Spleen (tissue), 11 donors: ENCODE measurements around the gene FAM240A. TPM values are rescaled to one million over a fixed set of nuclear protein-coding genes. Genes with fewer than 3 reads are reported as not detected.
"Not testable (repeated sequence)": the region's sequence is repeated elsewhere in the genome, so short reads cannot be mapped to it uniquely, and the experiment has no call there.

ENCODE experiments used
- DNase-seq: peaks from one replicate; pipeline ENCODE4 v3.0.0-alpha.2; 2020
- H3K27ac ChIP-seq, 8 donors: fragments of 200-600 bp; sonication (generic) in 7 of 8; 1 replicate in 4 of 8; 2 replicates in 4 of 8; pipeline versions ENCODE4 v1.5.0 to v1.8.0; 2016 to 2021; ENCODE audit warnings: inconsistent platforms in 4 of 8, mild to moderate bottlenecking in 4 of 8, moderate library complexity in 1 of 8
- H3K27me3 ChIP-seq, 7 donors: fragments of 200-600 bp; sonication (generic) in 6 of 7; replicated peaks in 1 of 7; 1 replicate in 4 of 7; 2 replicates in 3 of 7; pipeline versions ENCODE4 v1.5.0 to v1.8.0; 2016 to 2021; ENCODE audit warnings: inconsistent platforms in 3 of 7, mild to moderate bottlenecking in 1 of 7
- H3K36me3 ChIP-seq, 6 donors: fragments of 200-600 bp; sonication (generic) in 5 of 6; 1 replicate in 4 of 6; 2 replicates in 2 of 6; pipeline versions ENCODE4 v1.5.0 to v1.8.0; 2016 to 2021; ENCODE audit warnings: inconsistent platforms in 2 of 6
- H3K4me1 ChIP-seq, 6 donors: fragments of 200-600 bp; sonication (generic) in 5 of 6; 1 replicate in 3 of 6; 2 replicates in 3 of 6; pipeline versions ENCODE4 v1.5.0 to v1.8.0; 2016 to 2021; ENCODE audit warnings: inconsistent platforms in 3 of 6
- H3K4me3 ChIP-seq, 8 donors: fragments of 200-600 bp; sonication (generic) in 7 of 8; 1 replicate in 4 of 8; 2 replicates in 4 of 8; pipeline versions ENCODE4 v1.5.0 to v1.8.0; 2016 to 2021; ENCODE audit warnings: inconsistent platforms in 4 of 8, mild to moderate bottlenecking in 4 of 8, moderate library complexity in 2 of 8
- H3K9me3 ChIP-seq, 8 donors: fragments of 200-600 bp; sonication (generic) in 7 of 8; 1 replicate in 4 of 8; 2 replicates in 4 of 8; pipeline versions ENCODE4 v1.5.0 to v1.8.0; 2016 to 2021; ENCODE audit warnings: inconsistent platforms in 4 of 8
- CTCF ChIP-seq, 11 experiments: fragments of 200-600 bp in 7 of 11; fragments of 450-650 bp in 4 of 11; sonication (generic) in 4 of 11; IDR thresholded peaks in 8 of 11; conservative IDR thresholded peaks in 3 of 11; 1 replicate in 7 of 11; 2 replicates in 4 of 11; pipeline versions ENCODE4 v1.4.0 to v1.8.0; 2016 to 2021; ENCODE audit warnings: antibody characterized with exemption in 11 of 11, inconsistent platforms in 4 of 11, mild to moderate bottlenecking in 1 of 11
- POLR2A ChIP-seq, 3 donors: fragments of 450-650 bp; IDR thresholded peaks; one replicate each; pipeline ENCODE4 v1.5.1; 2017; ENCODE audit warnings: antibody characterized with exemption in 3 of 3, mild to moderate bottlenecking in 1 of 3
- POLR2AphosphoS5 ChIP-seq, 3 donors: sonication (generic); formaldehyde crosslinking; IDR thresholded peaks; one replicate each; pipeline ENCODE4 v1.5.1; 2017; ENCODE audit warnings: antibody characterized with exemption in 3 of 3
- WGBS, 5 donors: extraction: QIAGEN DNeasy Blood & Tissue Kit in 3 of 5; methylation state at CpG; one replicate each; pipeline versions ENCODE4 v1.1.5 to v1.1.7; 2013 to 2018; 5-methylcytosine and 5-hydroxymethylcytosine counted together
- intact Hi-C: fragments of 100-400 bp; cut with DNase I; formaldehyde crosslinking; loops from one replicate; pipeline ENCODE4 v1.15.0; 2023; ENCODE audit warnings: low total_unique reads
- polyA plus RNA-seq, 3 donors: library from polyadenylated mRNA; stranded (reverse); fragments of 200-250 nt; gene quantifications; one replicate each; pipeline ENCODE4 v1.2.1, GENCODE V29; 2013
- total RNA-seq, 7 donors: library from RNA; depleted of rRNA in 3 of 7; stranded (reverse); fragments of >200 nt in 3 of 7; fragmentation: NEBNext Ultra II Directional in 4 of 7; extraction: Animal tissue kit (Norgen Biotek cat#: 25700) in 4 of 7; gene quantifications; one replicate each; pipeline versions ENCODE4 v1.1.0 to v1.2.1, GENCODE V29; 2016 to 2021
- donor health status: healthy with polysubstance abuse.
- donor health status: DM: no; HTN: no; CAD: no; lungs with moderate emphysema.
- donor health status: DM: no; HTN: no; CAD: no.
- donor health status: Bipolar disorder and iron deficiency.
- donor health status: healthy.
- donor health status: DM: no; HTN: no; CAD: no.
- donor health status: DM: yes; HTN: yes; CAD: no.

Gene FAM240A
- total and polyA plus RNA-seq, 10 donors, result 0.13 TPM; not detected in 9

GRCh38 chr3:46584598-46585467 is 27.5 kb upstream of the FAM240A start:
- TF ChIP-seq POLR2A (IDR thresholded peaks at IDR 0.05), result no peak
- no peak for TF ChIP-seq POLR2AphosphoS5 (IDR thresholded peaks at IDR 0.05)
- TF ChIP-seq CTCF (IDR thresholded peaks at IDR 0.05 in 8 of 11, conservative IDR thresholded peaks at IDR 0.05 in 3 of 11), result no peak
- Histone ChIP-seq H3K4me1 (peaks cover 0 to 9% (median 0%) of the 10 kb centered on the region in 6 donors), H3K27me3 (no peaks in the 10 kb centered on the region), H3K9me3 (no peaks in the 10 kb centered on the region), H3K27ac (no peak overlapping the region), H3K4me3 (no peak overlapping the region), H3K36me3 (no peaks in the 10 kb centered on the region)
- 85 to 94% (median 91%) methylated on average over 7 of the region's 7 CpGs for WGBS, 5 donors
- intact Hi-C loops, result no loop called here
- no peak for DNase-seq

GRCh38 chr3:46585799-46586693 is 26.3 kb upstream of the FAM240A start:
- intact Hi-C loops, result no loop called here
- H3K27me3 ChIP-seq, result no peaks in the 10 kb centered on the region
- no peak overlapping the region for H3K4me3 ChIP-seq
- no peak for TF ChIP-seq CTCF (IDR thresholded peaks at IDR 0.05 in 8 of 11, conservative IDR thresholded peaks at IDR 0.05 in 3 of 11)
- TF ChIP-seq POLR2AphosphoS5 (IDR thresholded peaks at IDR 0.05), result no peak
- no peak for TF ChIP-seq POLR2A (IDR thresholded peaks at IDR 0.05)
- no peaks in the 10 kb centered on the region for H3K36me3 ChIP-seq
- WGBS, 5 donors, result 87 to 92% (median 88%) methylated on average over 5 of the region's 5 CpGs
- no peaks in the 10 kb centered on the region for H3K4me1 ChIP-seq
- DNase-seq, result no peak
- peaks cover 0 to 4% (median 0%) of the 10 kb centered on the region in 8 donors for H3K9me3 ChIP-seq
- H3K27ac ChIP-seq, result no peak overlapping the region

- Histone ChIP-seq H3K27ac (no peak overlapping the region), H3K9me3 (peaks cover 0 to 4% (median under 1%) of the 10 kb centered on the region in 8 donors), H3K36me3 (no peaks in the 10 kb centered on the region), H3K4me1 (no peaks in the 10 kb centered on the region), H3K4me3 (no peak overlapping the region), H3K27me3 (no peaks in the 10 kb centered on the region)
- TF ChIP-seq POLR2A (IDR thresholded peaks at IDR 0.05), result no peak
- TF ChIP-seq POLR2AphosphoS5 (IDR thresholded peaks at IDR 0.05), result no peak
- no peak for TF ChIP-seq CTCF (IDR thresholded peaks at IDR 0.05 in 8 of 11, conservative IDR thresholded peaks at IDR 0.05 in 3 of 11)
- no peak for DNase-seq
- WGBS, 5 donors, result 79 to 96% (median 90%) methylated on average over 6 of the region's 6 CpGs
- intact Hi-C loops, result no loop called here
Measured at GRCh38 chr3:46586738-46587246, 25.5 kb upstream of the FAM240A start.

GRCh38 chr3:46587268-46587667 is 25.1 kb upstream of the FAM240A start:
- H3K27ac ChIP-seq, H3K4me3 ChIP-seq, DNase-seq, H3K27me3 ChIP-seq, intact Hi-C loops, H3K4me1 ChIP-seq, H3K36me3 ChIP-seq, H3K9me3 ChIP-seq: not testable (repeated sequence)
- 69 to 89% (median 79%) methylated on average over 3 of the region's 3 CpGs for WGBS, 5 donors
